LHCN-M2 (cell line): ENCODE results near the gene MTURN. TPM values are rescaled to one million over a fixed set of nuclear protein-coding genes. Genes with fewer than 3 reads are reported as not detected.
A peak's percentile ranks its signal among the peaks of the same experiment; 100 is the strongest.

Source experiments
- DNase-seq: peaks from one replicate; pipeline ENCODE4 v3.0.0-alpha.2; 2012; ENCODE audit warnings: low read depth
- total RNA-seq: library from RNA; depleted of rRNA; stranded (reverse); fragments of >200 nt; gene quantifications from 2 replicates; pipeline ENCODE4 v1.2.3, GENCODE V29; 2014; rRNA removed

MTURN gene
- total RNA-seq, 1 experiment from 2014 or later = 18.7 TPM

DNA sequence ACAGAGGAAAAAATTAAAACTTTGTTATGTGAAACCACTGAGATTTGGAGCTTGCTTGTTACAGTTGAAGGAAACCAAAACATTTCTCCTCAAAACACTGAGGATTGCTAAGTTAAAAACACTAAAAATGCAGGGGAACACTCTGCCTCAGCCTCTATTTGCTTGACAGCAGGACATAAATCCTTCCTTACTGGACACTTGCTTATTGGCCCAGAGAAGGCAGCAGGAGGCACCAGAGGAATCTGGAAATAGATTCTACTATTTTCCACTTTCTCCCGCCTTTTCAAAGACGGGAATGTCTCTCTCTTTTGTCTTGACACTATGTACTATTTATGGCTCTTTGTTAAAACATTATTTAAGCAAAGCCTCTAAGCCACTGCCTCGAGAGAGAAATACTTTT is 67.9 kb downstream of the MTURN start:
- no peak for DNase-seq

GRCh38 chr7:30206491-30206890 is 71.7 kb downstream of the MTURN start:
- peak; percentile 81 for DNase-seq

- DNase-seq = no peak
Measured at GRCh38 chr7:30206942-30207341, 72.2 kb downstream of the MTURN start.

GRCh38 chr7:30207376-30207775 is 72.6 kb downstream of the MTURN start:
- DNase-seq = no peak

GRCh38 chr7:30209951-30210350 is 75.2 kb downstream of the MTURN start:
- no peak for DNase-seq

Other genes starting within 250 kb of the MTURN start
- 149 and 157 TPM in 2 replicates for gene SCRN1, start 145.2 kb upstream of the MTURN start, total RNA-seq
- gene FKBP14, start 108.3 kb upstream of the MTURN start, total RNA-seq = 24.6 and 28.9 TPM in 2 replicates
- gene PLEKHA8, start 106.6 kb upstream of the MTURN start, total RNA-seq = 10.6 and 11.3 TPM in 2 replicates
- 12.2 and 12.7 TPM in 2 replicates for gene ZNRF2, start 149.6 kb downstream of the MTURN start, total RNA-seq